ENCODE results near the gene STK32B. TPM values are rescaled to one million over a fixed set of nuclear protein-coding genes. Genes with fewer than 3 reads are reported as not detected.

STK32B gene
- total RNA-seq, 2 experiments from 2014 or later = not detected

GRCh38 chr4:5539584-5539983 lies 488.3 kb downstream of the STK32B start:
- TF ChIP-seq CTCF (IDR thresholded peaks at IDR 0.05) = no peak
- intact Hi-C loops (cut with micrococcal nuclease) = no loop called here
- peaks cover 7% of the 10 kb centered on the region for H3K9me3 Mint-ChIP-seq
- no peaks in the 10 kb centered on the region for H3K4me1 Mint-ChIP-seq (ENCODE audit: low read depth)
- CTCF ChIA-PET = no interaction called here
- no peak overlapping the region for H3K4me3 Mint-ChIP-seq
- ATAC-seq (no peak), DNase-seq (no peak)
- no peaks in the 10 kb centered on the region for H3K27me3 Mint-ChIP-seq
- H3K36me3 Mint-ChIP-seq (ENCODE audit: low read depth) = no peaks in the 10 kb centered on the region
- H3K27ac Mint-ChIP-seq = no peak overlapping the region
- POLR2A ChIA-PET = no interaction called here

- ATAC-seq = no peak
- ChIA-PET CTCF (no interaction called here), POLR2A (no interaction called here)
- no peak for DNase-seq
- Mint-ChIP-seq H3K36me3 (ENCODE audit: low read depth) (no peaks in the 10 kb centered on the region), H3K27ac (no peak overlapping the region), H3K27me3 (no peaks in the 10 kb centered on the region), H3K4me3 (no peak overlapping the region), H3K9me3 (no peaks in the 10 kb centered on the region), H3K4me1 (ENCODE audit: low read depth) (no peaks in the 10 kb centered on the region)
- intact Hi-C loops (cut with micrococcal nuclease) = no loop called here
- TF ChIP-seq CTCF (IDR thresholded peaks at IDR 0.05) = no peak
Measured at GRCh38 chr4:5541169-5541568, 489.9 kb downstream of the STK32B start.

DNA sequence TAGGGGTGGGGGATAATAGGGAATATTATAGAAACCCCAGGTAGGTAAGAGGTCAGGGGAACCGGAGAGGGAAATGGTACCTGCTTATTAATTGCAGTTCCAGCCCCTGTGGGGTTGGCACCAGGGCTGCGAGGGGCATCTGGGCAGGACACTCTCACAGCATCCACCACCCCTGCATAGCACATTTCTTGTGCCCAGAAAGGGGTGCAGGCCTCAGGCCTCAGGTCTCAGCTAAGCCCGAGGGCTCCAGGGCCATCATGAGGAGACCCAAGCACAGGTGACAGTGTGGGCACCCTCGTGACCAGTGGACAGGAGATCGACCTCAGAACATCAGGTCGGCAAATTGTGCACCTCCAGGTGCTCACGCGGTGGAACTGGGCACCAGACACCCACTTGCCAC lies 492.4 kb downstream of the STK32B start:
- DNase-seq (no peak), ATAC-seq (no peak)
- Mint-ChIP-seq H3K27ac (no peak overlapping the region), H3K27me3 (no peaks in the 10 kb centered on the region), H3K9me3 (no peaks in the 10 kb centered on the region), H3K36me3 (ENCODE audit: low read depth) (no peaks in the 10 kb centered on the region), H3K4me1 (ENCODE audit: low read depth) (no peaks in the 10 kb centered on the region), H3K4me3 (no peak overlapping the region)
- no peak for TF ChIP-seq CTCF (IDR thresholded peaks at IDR 0.05)
- intact Hi-C loops (cut with micrococcal nuclease) = no loop called here
- POLR2A ChIA-PET = no interaction called here
- CTCF ChIA-PET = no interaction called here

DNA sequence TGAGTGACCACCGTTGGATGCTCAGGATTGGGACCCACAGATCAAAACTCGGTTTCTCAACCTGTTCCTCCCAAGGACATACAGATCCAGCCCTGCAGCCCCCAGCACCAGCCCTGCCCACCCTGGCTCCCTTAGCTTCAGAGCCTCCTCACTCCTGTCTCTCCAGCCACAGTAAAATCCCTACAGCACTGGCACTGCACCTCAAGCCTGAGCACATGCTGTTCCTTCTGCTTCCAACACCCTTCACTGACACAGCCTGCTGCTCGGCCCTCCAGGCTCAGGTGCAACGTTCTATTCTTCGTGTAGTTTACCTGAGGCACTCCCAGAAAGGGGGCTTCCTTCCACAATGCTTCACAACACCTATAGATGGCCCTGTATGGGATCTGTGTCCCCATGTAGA lies 493.5 kb downstream of the STK32B start:
- intact Hi-C loops (cut with micrococcal nuclease) = no loop called here
- H3K4me3 Mint-ChIP-seq = no peak overlapping the region
- POLR2A ChIA-PET = no interaction called here
- no peak for TF ChIP-seq CTCF (IDR thresholded peaks at IDR 0.05)
- CTCF ChIA-PET = no interaction called here
- no peaks in the 10 kb centered on the region for H3K27me3 Mint-ChIP-seq
- DNase-seq (no peak), ATAC-seq (no peak)
- peaks cover 4% of the 10 kb centered on the region for H3K9me3 Mint-ChIP-seq
- H3K4me1 Mint-ChIP-seq (ENCODE audit: low read depth) = no peaks in the 10 kb centered on the region
- H3K36me3 Mint-ChIP-seq (ENCODE audit: low read depth) = no peaks in the 10 kb centered on the region
- H3K27ac Mint-ChIP-seq = no peak overlapping the region

GRCh38 chr4:5545271-5545670 lies 494.0 kb downstream of the STK32B start:
- H3K36me3 Mint-ChIP-seq (ENCODE audit: low read depth) = no peaks in the 10 kb centered on the region
- no peak overlapping the region for H3K4me3 Mint-ChIP-seq
- no peak for TF ChIP-seq CTCF (IDR thresholded peaks at IDR 0.05)
- no peaks in the 10 kb centered on the region for H3K27me3 Mint-ChIP-seq
- ChIA-PET POLR2A (no interaction called here), CTCF (interaction anchor here (0.8 kb wide), 1 partner anchor 15 kb away, joined by 3 read pairs; no protein-coding TSS in a partner anchor)
- no peak for DNase-seq
- no peak overlapping the region for H3K27ac Mint-ChIP-seq
- peaks cover 8% of the 10 kb centered on the region for H3K9me3 Mint-ChIP-seq
- no peak for ATAC-seq
- H3K4me1 Mint-ChIP-seq (ENCODE audit: low read depth) = no peaks in the 10 kb centered on the region
- intact Hi-C loops (cut with micrococcal nuclease) = no loop called here

Data from activated CD8-positive, alpha-beta T cell treated with anti-CD3 and anti-CD28 coated beads for 36 hours (primary cell).